Cardiac fibroblast (primary cell): ENCODE measurements around the gene OLFM1.
"Not testable (repeated sequence)": the region's sequence is repeated elsewhere in the genome, so short reads cannot be mapped to it uniquely, and the experiment has no call there.

ENCODE experiments used
- DNase-seq, 2 donors: peaks; one replicate each; pipeline versions ENCODE4 v3.0.0 to v3.0.0-alpha.2; 2010; ENCODE audit warnings: low read depth in 2 of 2
- H3K4me3 ChIP-seq, 2 donors: replicated peaks in 1 of 2; 1 replicate in 1 of 2; 2 replicates in 1 of 2; pipeline ENCODE4 v1.5.1; 2011; ENCODE audit warnings: low read depth in 2 of 2, low read length in 2 of 2, mild to moderate bottlenecking in 2 of 2, moderate library complexity in 1 of 2
- TF ChIP-seq, protein P1 (sequence below): IDR thresholded peaks from one replicate; pipeline ENCODE4 v1.5.1; 2011; ENCODE audit warnings: low read depth, mild to moderate bottlenecking, low read length, inconsistent platforms

OLFM1 gene

DNA sequence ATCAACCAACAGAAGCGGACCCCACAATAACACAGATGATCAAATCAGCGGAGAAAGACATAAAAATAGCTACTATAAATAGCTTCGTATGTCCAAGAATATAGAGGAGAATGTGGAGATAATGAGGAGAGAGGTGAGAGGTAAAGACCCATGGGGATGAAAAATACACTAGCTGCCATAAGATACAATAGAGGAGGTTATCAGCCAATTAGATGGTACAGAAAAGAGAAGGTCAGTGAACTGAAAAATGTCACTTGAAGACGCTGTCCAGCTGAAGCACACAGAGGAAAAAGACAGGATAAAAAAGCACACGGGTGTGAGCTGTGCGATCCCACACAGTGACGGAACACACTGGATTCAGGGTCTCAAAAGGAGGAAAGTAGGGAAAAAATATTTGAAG is 73.4 kb downstream of the OLFM1 start:
- H3K4me3 ChIP-seq: no peak overlapping the region
- TF ChIP-seq, protein P1, sequence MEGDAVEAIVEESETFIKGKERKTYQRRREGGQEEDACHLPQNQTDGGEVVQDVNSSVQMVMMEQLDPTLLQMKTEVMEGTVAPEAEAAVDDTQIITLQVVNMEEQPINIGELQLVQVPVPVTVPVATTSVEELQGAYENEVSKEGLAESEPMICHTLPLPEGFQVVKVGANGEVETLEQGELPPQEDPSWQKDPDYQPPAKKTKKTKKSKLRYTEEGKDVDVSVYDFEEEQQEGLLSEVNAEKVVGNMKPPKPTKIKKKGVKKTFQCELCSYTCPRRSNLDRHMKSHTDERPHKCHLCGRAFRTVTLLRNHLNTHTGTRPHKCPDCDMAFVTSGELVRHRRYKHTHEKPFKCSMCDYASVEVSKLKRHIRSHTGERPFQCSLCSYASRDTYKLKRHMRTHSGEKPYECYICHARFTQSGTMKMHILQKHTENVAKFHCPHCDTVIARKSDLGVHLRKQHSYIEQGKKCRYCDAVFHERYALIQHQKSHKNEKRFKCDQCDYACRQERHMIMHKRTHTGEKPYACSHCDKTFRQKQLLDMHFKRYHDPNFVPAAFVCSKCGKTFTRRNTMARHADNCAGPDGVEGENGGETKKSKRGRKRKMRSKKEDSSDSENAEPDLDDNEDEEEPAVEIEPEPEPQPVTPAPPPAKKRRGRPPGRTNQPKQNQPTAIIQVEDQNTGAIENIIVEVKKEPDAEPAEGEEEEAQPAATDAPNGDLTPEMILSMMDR: no peak
- DNase-seq: no peak

DNA sequence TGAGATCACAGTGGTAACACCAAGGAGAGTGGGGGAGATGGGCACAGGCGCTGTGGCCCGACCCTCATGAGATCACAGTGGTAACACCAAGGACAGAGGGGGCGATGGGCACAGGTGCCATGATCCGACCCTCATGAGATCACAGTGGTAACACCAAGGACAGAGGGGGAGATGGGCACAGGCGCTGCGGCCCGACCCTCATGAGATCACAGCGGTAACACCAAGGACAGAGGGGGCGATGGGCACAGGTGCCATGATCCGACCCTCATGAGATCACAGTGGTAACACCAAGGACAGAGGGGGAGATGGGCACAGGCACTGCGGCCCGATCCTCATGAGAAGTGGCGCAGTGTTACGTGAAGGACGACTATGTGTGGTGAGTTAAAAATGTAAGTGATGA is 75.1 kb downstream of the OLFM1 start:
- H3K4me3 ChIP-seq, DNase-seq: not testable (repeated sequence)

DNA sequence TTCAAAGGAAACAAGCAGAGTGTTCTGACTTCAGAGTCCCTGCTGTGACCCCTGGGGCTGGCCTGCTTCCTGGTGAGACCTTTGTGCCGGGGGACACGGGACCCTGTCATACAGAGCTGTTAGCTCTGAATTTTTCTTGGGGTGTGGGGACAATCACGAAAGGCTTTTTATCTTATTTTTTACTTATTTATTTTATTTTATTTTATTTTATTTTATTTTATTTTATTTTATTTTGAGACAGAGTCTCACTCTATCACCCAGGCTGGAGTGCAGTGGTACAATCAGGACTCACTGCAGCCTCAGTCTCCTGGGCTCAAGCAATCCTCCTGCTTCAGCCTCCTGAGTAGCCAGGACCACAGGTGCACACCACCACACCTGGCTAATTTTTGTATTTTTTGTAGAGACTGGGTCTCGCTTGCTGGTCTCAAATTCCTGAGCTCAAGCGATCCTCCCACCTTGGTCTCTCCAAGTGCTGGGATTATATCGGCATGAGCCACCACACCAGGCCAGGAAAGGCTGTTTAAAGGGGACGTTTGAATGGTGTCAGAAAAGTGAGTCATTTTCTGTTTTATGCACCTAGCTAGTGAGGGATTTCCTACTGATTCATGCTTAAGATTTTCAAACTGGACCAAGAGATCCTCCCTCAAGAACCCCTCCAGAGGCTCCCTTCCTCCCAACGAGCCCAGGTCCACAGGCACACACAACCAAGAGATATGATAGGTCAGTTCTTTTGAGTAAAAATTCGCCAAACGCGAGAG is 75.7 kb downstream of the OLFM1 start:
- DNase-seq: no peak
- TF ChIP-seq, protein P1: no peak
- H3K4me3 ChIP-seq: no peak overlapping the region

DNA sequence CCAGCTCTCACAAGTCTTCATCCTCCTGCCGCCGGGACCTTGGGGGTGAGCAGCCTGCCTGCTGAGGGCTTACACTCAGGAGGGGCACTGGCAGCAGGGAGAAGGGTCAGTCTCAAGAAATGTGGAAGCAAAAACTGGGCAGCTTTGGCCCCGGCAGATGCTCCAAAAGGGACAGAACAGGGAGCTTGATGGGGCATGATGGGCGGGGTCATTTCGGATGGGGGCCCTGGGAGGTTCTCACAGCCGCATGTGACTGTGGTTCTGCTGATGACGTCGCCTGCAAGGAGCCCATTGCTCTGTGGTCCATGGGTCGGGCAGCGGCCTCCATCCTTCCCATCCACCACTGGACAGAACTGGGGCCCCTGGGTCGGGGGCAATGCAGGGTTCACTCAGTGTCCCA is 76.6 kb downstream of the OLFM1 start:
- TF ChIP-seq, protein P1: no peak
- H3K4me3 ChIP-seq: no peak overlapping the region
- DNase-seq: no peak

DNA sequence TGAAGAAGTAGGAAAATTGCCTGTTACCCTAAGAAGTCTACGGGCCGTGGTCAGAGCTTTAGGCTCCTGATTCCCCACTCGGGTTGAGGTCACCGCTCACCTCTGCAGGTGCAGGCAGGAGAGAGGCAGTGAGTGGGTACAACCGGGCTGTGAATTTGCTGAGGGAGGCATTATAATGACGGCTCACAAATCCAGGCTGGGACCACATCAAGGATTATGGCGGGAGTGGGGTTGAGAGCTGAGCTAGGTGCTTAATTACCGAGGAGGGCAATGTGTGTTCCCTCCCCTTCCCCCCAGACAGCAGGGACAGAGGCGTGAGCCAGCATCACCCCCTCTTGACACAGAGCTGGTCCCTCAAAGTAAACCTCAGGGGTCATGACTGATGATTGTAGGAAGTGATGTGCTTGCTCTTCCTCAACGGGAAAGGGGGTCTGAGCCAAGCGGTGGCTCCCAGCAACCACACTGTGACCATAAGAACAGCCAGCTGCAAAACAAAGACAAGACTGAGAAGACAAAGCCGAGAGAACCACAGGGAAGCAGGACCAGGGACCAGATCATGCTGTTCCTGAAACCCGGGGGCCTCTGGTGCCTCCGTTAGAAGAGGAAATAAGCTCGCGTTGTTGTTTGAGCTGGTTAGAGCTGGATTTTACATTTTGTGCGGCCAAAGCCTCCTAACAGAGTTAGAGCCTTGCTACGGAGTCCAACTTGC is 77.7 kb downstream of the OLFM1 start:
- TF ChIP-seq, protein P1: no peak
- no peak overlapping the region for H3K4me3 ChIP-seq
- DNase-seq: no peak

DNA sequence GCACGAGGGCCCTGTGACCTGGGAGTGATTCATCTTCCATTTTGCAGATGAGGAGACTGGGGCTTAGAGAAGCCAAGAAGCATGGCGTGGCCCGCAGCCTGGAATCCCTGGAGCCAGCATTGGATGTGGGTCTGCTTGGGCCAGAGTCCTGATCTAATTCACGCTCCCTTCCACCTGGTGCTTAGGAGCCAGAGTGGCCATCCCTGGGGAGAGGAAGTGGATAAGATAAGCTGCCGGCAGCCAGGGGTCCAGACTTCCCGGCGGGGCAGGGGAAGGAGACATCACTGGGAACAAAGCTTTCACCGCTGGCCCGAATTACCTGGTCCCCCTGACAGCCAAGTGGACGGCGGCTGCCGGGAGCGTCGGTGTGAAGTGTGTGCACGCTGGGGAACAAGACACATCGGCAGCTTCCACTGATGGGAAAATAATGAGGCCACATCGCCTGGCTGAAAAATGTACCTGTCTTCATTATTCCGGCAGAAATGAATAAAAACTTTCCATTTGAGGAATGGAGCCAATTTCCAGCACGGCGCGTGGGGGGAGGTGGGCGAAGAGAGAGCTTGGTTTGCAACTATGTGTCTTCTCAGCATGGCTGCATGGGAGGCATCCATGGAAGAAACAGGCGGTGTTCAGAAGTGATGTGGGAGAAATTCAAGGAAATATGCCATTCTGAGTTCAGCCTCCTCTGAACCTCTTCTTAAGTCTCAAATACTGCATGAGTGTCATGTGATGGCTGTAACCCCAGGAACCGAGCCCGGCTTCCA is 78.5 kb downstream of the OLFM1 start:
- DNase-seq: no peak
- H3K4me3 ChIP-seq: no peak overlapping the region
- TF ChIP-seq, protein P1: no peak

DNA sequence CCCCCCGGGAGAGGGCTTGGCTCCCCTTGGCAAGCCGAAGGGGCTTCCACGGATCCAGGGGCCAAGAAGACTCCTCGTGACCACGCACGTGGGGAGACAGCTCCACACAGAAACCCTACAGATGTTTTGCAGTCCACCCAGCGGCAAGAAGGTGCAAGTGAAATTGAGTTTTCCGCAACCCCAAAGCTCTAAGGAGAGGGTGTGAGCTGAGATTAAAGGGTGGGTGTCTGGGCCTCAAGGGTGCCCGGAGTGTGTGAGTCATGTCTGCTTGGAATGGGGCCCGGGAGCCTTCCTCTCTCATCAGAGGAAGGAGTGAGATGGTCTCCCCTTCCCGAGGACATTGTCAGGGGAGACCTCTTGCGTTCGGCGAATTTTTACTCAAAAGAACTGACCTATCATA is 79.1 kb downstream of the OLFM1 start:
- no peak overlapping the region for H3K4me3 ChIP-seq
- DNase-seq: no peak
- TF ChIP-seq, protein P1: no peak
